Suprapubic skin (tissue), 4 donors: Measurements from ENCODE around the gene LTBP2. TPM values are rescaled to one million over a fixed set of nuclear protein-coding genes. Genes with fewer than 3 reads are reported as not detected.

Experiments used
- DNase-seq, 2 donors: peaks; one replicate each; pipeline ENCODE4 v3.0.0-alpha.2; 2019; ENCODE audit warnings: low spot score in 2 of 2
- H3K27ac ChIP-seq: fragments of 200-600 bp; sonication (generic); one replicate; pipeline ENCODE4 v1.5.1; 2019
- H3K27me3 ChIP-seq: fragments of 200-600 bp; sonication (generic); one replicate; pipeline ENCODE4 v1.5.1; 2019
- H3K36me3 ChIP-seq: fragments of 200-600 bp; sonication (generic); one replicate; pipeline ENCODE4 v1.5.1; 2019
- H3K4me1 ChIP-seq: fragments of 200-600 bp; sonication (generic); one replicate; pipeline ENCODE4 v1.5.1; 2019
- H3K4me3 ChIP-seq: fragments of 200-600 bp; sonication (generic); one replicate; pipeline ENCODE4 v1.5.1; 2019; ENCODE audit warnings: mild to moderate bottlenecking
- H3K9me3 ChIP-seq: fragments of 200-600 bp; sonication (generic); one replicate; pipeline ENCODE4 v1.5.1; 2019
- CTCF ChIP-seq, 2 donors: fragments of 200-600 bp in 1 of 2; fragments of 450-650 bp in 1 of 2; sonication (generic) in 1 of 2; IDR thresholded peaks; one replicate each; pipeline ENCODE4 v1.5.1; 2016 to 2019; ENCODE audit warnings: antibody characterized with exemption in 2 of 2, mild to moderate bottlenecking in 1 of 2, moderate library complexity in 1 of 2
- EP300 ChIP-seq: sonication (generic); formaldehyde crosslinking; IDR thresholded peaks from one replicate; pipeline ENCODE4 v1.6.1; 2017; ENCODE audit warnings: antibody characterized with exemption
- POLR2A ChIP-seq, 2 donors: fragments of 450-650 bp; IDR thresholded peaks; one replicate each; pipeline ENCODE4 v1.6.1; 2017; ENCODE audit warnings: antibody characterized with exemption in 2 of 2, mild to moderate bottlenecking in 2 of 2, moderate library complexity in 2 of 2
- POLR2AphosphoS5 ChIP-seq, 3 donors: sonication (generic); formaldehyde crosslinking; IDR thresholded peaks; one replicate each; pipeline ENCODE4 v1.6.1; 2017; ENCODE audit warnings: antibody characterized with exemption in 3 of 3
- WGBS: methylation state at CpG from one replicate; pipeline ENCODE4 v1.1.5; 2018; 5-methylcytosine and 5-hydroxymethylcytosine counted together
- total RNA-seq, 4 donors: library from RNA; depleted of rRNA; stranded (reverse); fragments of >200 nt; gene quantifications; one replicate each; pipeline ENCODE4 v1.1.0, GENCODE V29; 2016

Gene LTBP2
- total RNA-seq, result 10 to 100 TPM; 19.6 to 36.0 (median 26.2) TPM

- Histone ChIP-seq H3K4me1 (peaks cover 68% of the 10 kb centered on the region), H3K4me3 (peak within 1 kb of the TSS; percentile 57)
These were observed at the start of gene LTBP2 for GRCh38 chr14:74611650-74612349. Gene LTBP2 (minus strand): TSS chr14:74612237. CDS start chr14:74611944, 293 bp downstream.

GRCh38 chr14:74660863-74661262 lies 48.8 kb upstream of the LTBP2 start:
- peaks cover 21% of the 10 kb centered on the region for H3K4me1 ChIP-seq
- peaks cover 42% of the 10 kb centered on the region for H3K36me3 ChIP-seq
- no peaks in the 10 kb centered on the region for H3K27me3 ChIP-seq
- no peak for DNase-seq
- 74% methylated on average over 5 of the region's 5 CpGs for WGBS
- H3K9me3 ChIP-seq, result no peaks in the 10 kb centered on the region
- peak overlapping the region; percentile 77 for H3K27ac ChIP-seq
- no peak overlapping the region for H3K4me3 ChIP-seq
- TF ChIP-seq EP300, result no peak
- TF ChIP-seq CTCF (IDR thresholded peaks at IDR 0.05), result no peak
- TF ChIP-seq POLR2AphosphoS5 (IDR thresholded peaks at IDR 0.05), result no peak
- no peak for TF ChIP-seq POLR2A (IDR thresholded peaks at IDR 0.05)

More at GRCh38 chr14:74611650-74612349, at the start of gene LTBP2:
- no peak for DNase-seq
- Histone ChIP-seq H3K27ac (peak within 1 kb of the TSS; percentile 30), H3K9me3 (no peaks in the 10 kb centered on the region), H3K36me3 (no peaks in the 10 kb centered on the region), H3K27me3 (peaks cover 4% of the 10 kb centered on the region)
- TF ChIP-seq POLR2A (IDR thresholded peaks at IDR 0.05) (no peak), CTCF (IDR thresholded peaks at IDR 0.05) (no peak), POLR2AphosphoS5 (IDR thresholded peaks at IDR 0.05) (no peak), EP300 (no peak)
- 4% methylated on average over 19 of the region's 70 CpGs for WGBS

GRCh38 chr14:74660167-74660566 lies 48.1 kb upstream of the LTBP2 start:
- H3K36me3 ChIP-seq, result peaks cover 42% of the 10 kb centered on the region
- DNase-seq, result no peak
- 85% methylated on average over 3 of the region's 3 CpGs for WGBS
- no peaks in the 10 kb centered on the region for H3K9me3 ChIP-seq
- H3K27me3 ChIP-seq, result no peaks in the 10 kb centered on the region
- TF ChIP-seq CTCF (IDR thresholded peaks at IDR 0.05) (no peak), EP300 (no peak), POLR2AphosphoS5 (IDR thresholded peaks at IDR 0.05) (no peak), POLR2A (IDR thresholded peaks at IDR 0.05) (no peak)
- no peak overlapping the region for H3K4me3 ChIP-seq
- H3K4me1 ChIP-seq, result peaks cover 28% of the 10 kb centered on the region
- no peak overlapping the region for H3K27ac ChIP-seq

GRCh38 chr14:74658535-74659131 lies 46.6 kb upstream of the LTBP2 start:
- no peaks in the 10 kb centered on the region for H3K27me3 ChIP-seq
- TF ChIP-seq POLR2AphosphoS5 (IDR thresholded peaks at IDR 0.05) (no peak), POLR2A (IDR thresholded peaks at IDR 0.05) (no peak), CTCF (IDR thresholded peaks at IDR 0.05) (no peak), EP300 (no peak)
- 94% methylated on average over 1 of the region's 1 CpG for WGBS
- H3K27ac ChIP-seq, result no peak overlapping the region
- H3K9me3 ChIP-seq, result no peaks in the 10 kb centered on the region
- H3K4me3 ChIP-seq, result no peak overlapping the region
- H3K4me1 ChIP-seq, result peaks cover 33% of the 10 kb centered on the region
- DNase-seq, result no peak
- H3K36me3 ChIP-seq, result peaks cover 37% of the 10 kb centered on the region

GRCh38 chr14:74656964-74657363 lies 44.9 kb upstream of the LTBP2 start:
- Histone ChIP-seq H3K27ac (no peak overlapping the region), H3K9me3 (no peaks in the 10 kb centered on the region), H3K4me1 (peaks cover 35% of the 10 kb centered on the region), H3K27me3 (no peaks in the 10 kb centered on the region), H3K36me3 (peaks cover 21% of the 10 kb centered on the region), H3K4me3 (no peak overlapping the region)
- TF ChIP-seq EP300, result no peak
- TF ChIP-seq POLR2A (IDR thresholded peaks at IDR 0.05), result no peak
- TF ChIP-seq POLR2AphosphoS5 (IDR thresholded peaks at IDR 0.05), result no peak
- no peak for TF ChIP-seq CTCF (IDR thresholded peaks at IDR 0.05)
- DNase-seq, result no peak
- 91% methylated on average over 3 of the region's 3 CpGs for WGBS
